Endothelial cell of umbilical vein (primary cell): ENCODE measurements around the gene RAI1.

Source experiments
- POLR2AphosphoS5 ChIP-seq: IDR thresholded peaks from 2 replicates; pipeline ENCODE4 v1.6.1; 2012; ENCODE audit warnings: low read depth, mild to moderate bottlenecking, control low read depth, low read length, moderate library complexity; ENCODE audit not compliant: insufficient read depth
- TF ChIP-seq, protein P1 (sequence below): IDR thresholded peaks from 2 replicates; pipeline ENCODE4 v1.6.1; 2011; ENCODE audit not compliant: insufficient read depth, insufficient read length

DNA sequence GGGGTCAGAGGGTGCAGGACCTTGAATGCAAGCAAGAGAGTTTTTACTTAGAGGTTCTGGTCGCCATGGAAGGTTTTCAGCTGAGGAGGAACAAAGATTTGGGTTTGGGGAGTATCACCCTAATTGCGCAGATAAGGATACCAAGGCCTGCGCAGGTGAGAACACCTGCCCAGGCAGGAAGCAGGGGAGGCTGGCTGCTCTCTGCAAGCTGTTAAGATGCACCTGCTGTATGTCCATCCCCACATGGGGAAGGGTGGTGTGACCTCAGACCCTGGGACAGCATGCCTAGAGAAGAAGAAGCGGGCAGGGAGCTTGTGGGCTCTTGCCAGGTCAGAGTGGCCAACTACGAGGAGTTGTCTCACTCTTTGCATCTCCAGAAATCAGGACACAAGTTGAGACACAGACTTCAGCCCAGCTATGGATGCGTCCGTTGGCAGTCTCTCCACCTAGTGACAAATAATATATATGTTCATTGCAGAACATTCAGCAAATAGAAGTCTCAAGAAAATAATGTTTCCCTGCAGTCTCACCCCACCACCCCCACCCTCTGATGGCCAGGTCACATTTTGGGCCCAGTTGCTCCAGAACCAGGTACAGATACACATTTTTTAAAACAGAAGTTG is 77.8 kb downstream of the RAI1 start:
- TF ChIP-seq POLR2AphosphoS5 = no peak
- TF ChIP-seq, protein P1, sequence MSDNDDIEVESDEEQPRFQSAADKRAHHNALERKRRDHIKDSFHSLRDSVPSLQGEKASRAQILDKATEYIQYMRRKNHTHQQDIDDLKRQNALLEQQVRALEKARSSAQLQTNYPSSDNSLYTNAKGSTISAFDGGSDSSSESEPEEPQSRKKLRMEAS = no peak
